ENCODE measurements around the gene DDX4.

DDX4 gene

GRCh38 chr5:55848783-55849182 lies 110.9 kb downstream of the DDX4 start:
- H3K27me3 ChIP-seq (ENCODE audit: insufficient read depth, insufficient read length), result no peaks in the 10 kb centered on the region
- no peak overlapping the region for H3K4me3 ChIP-seq (ENCODE audit: insufficient read length, low read depth)
- H3K4me1 ChIP-seq (ENCODE audit: insufficient read depth, insufficient read length), result no peaks in the 10 kb centered on the region
- no peak for TF ChIP-seq YY1 (IDR thresholded peaks at IDR 0.05; ENCODE audit: insufficient read depth, insufficient read length)
- no peak for DNase-seq (ENCODE audit: low read depth, low spot score)
- peaks cover 9% of the 10 kb centered on the region for H3K9me3 ChIP-seq (ENCODE audit: insufficient read depth, low read length)
- no peaks in the 10 kb centered on the region for H3K36me3 ChIP-seq (ENCODE audit: insufficient read depth, insufficient read length, low read length)
- H3K9ac ChIP-seq (ENCODE audit: insufficient read length, low read depth), result no peak overlapping the region

GRCh38 chr5:55850839-55851674 lies 113.2 kb downstream of the DDX4 start, which contains the start of gene IL31RA:
Gene IL31RA, plus strand, starts transcription at chr5:55851357. Its CDS starts 214 bp downstream, at chr5:55851571.
- Histone ChIP-seq H3K4me1 (ENCODE audit: insufficient read depth, insufficient read length) (no peaks in the 10 kb centered on the region), H3K9me3 (ENCODE audit: insufficient read depth, low read length) (no peaks in the 10 kb centered on the region), H3K9ac (ENCODE audit: insufficient read length, low read depth) (no peak within 1 kb of the TSS), H3K27me3 (ENCODE audit: insufficient read depth, insufficient read length) (no peaks in the 10 kb centered on the region), H3K36me3 (ENCODE audit: insufficient read depth, insufficient read length, low read length) (no peaks in the 10 kb centered on the region), H3K4me3 (ENCODE audit: insufficient read length, low read depth) (no peak within 1 kb of the TSS)
- no peak for TF ChIP-seq SUZ12 (IDR thresholded peaks at IDR 0.05; ENCODE audit: extremely low read depth, insufficient read depth, insufficient read length)
- TF ChIP-seq YY1 (IDR thresholded peaks at IDR 0.05; ENCODE audit: insufficient read depth, insufficient read length), result no peak
- TF ChIP-seq ZNF274 (IDR thresholded peaks at IDR 0.05; ENCODE audit: low read depth, low read length), result no peak
- no peak for DNase-seq (ENCODE audit: low read depth, low spot score)

GRCh38 chr5:55851675-55851979 lies 113.8 kb downstream of the DDX4 start:
- Histone ChIP-seq H3K36me3 (ENCODE audit: insufficient read depth, insufficient read length, low read length) (no peaks in the 10 kb centered on the region), H3K9ac (ENCODE audit: insufficient read length, low read depth) (no peak overlapping the region), H3K4me1 (ENCODE audit: insufficient read depth, insufficient read length) (no peaks in the 10 kb centered on the region), H3K4me3 (ENCODE audit: insufficient read length, low read depth) (no peak overlapping the region), H3K9me3 (ENCODE audit: insufficient read depth, low read length) (no peaks in the 10 kb centered on the region), H3K27me3 (ENCODE audit: insufficient read depth, insufficient read length) (no peaks in the 10 kb centered on the region)
- TF ChIP-seq SUZ12 (IDR thresholded peaks at IDR 0.05; ENCODE audit: extremely low read depth, insufficient read depth, insufficient read length) (no peak), YY1 (IDR thresholded peaks at IDR 0.05; ENCODE audit: insufficient read depth, insufficient read length) (no peak), ZNF274 (IDR thresholded peaks at IDR 0.05; ENCODE audit: low read depth, low read length) (no peak)
- no peak for DNase-seq (ENCODE audit: low read depth, low spot score)

GRCh38 chr5:55852503-55852902 lies 114.6 kb downstream of the DDX4 start:
- no peak for DNase-seq (ENCODE audit: low read depth, low spot score)
- Histone ChIP-seq H3K9ac (ENCODE audit: insufficient read length, low read depth) (no peak overlapping the region), H3K4me3 (ENCODE audit: insufficient read length, low read depth) (no peak overlapping the region), H3K9me3 (ENCODE audit: insufficient read depth, low read length) (no peaks in the 10 kb centered on the region), H3K36me3 (ENCODE audit: insufficient read depth, insufficient read length, low read length) (no peaks in the 10 kb centered on the region), H3K27me3 (ENCODE audit: insufficient read depth, insufficient read length) (no peaks in the 10 kb centered on the region), H3K4me1 (ENCODE audit: insufficient read depth, insufficient read length) (no peaks in the 10 kb centered on the region)
- TF ChIP-seq YY1 (IDR thresholded peaks at IDR 0.05; ENCODE audit: insufficient read depth, insufficient read length) (no peak), ZNF274 (IDR thresholded peaks at IDR 0.05; ENCODE audit: low read depth, low read length) (no peak), SUZ12 (IDR thresholded peaks at IDR 0.05; ENCODE audit: extremely low read depth, insufficient read depth, insufficient read length) (no peak)

GRCh38 chr5:55853041-55853670 lies 115.3 kb downstream of the DDX4 start:
- no peaks in the 10 kb centered on the region for H3K36me3 ChIP-seq (ENCODE audit: insufficient read depth, insufficient read length, low read length)
- no peak overlapping the region for H3K4me3 ChIP-seq (ENCODE audit: insufficient read length, low read depth)
- no peaks in the 10 kb centered on the region for H3K27me3 ChIP-seq (ENCODE audit: insufficient read depth, insufficient read length)
- no peak for DNase-seq (ENCODE audit: low read depth, low spot score)
- TF ChIP-seq SUZ12 (IDR thresholded peaks at IDR 0.05; ENCODE audit: extremely low read depth, insufficient read depth, insufficient read length), result no peak
- no peak for TF ChIP-seq ZNF274 (IDR thresholded peaks at IDR 0.05; ENCODE audit: low read depth, low read length)
- no peak for TF ChIP-seq YY1 (IDR thresholded peaks at IDR 0.05; ENCODE audit: insufficient read depth, insufficient read length)
- no peaks in the 10 kb centered on the region for H3K9me3 ChIP-seq (ENCODE audit: insufficient read depth, low read length)
- H3K9ac ChIP-seq (ENCODE audit: insufficient read length, low read depth), result no peak overlapping the region
- H3K4me1 ChIP-seq (ENCODE audit: insufficient read depth, insufficient read length), result no peaks in the 10 kb centered on the region

- no peaks in the 10 kb centered on the region for H3K9me3 ChIP-seq (ENCODE audit: insufficient read depth, low read length)
- H3K4me1 ChIP-seq (ENCODE audit: insufficient read depth, insufficient read length), result no peaks in the 10 kb centered on the region
- H3K9ac ChIP-seq (ENCODE audit: insufficient read length, low read depth), result no peak overlapping the region
- DNase-seq (ENCODE audit: low read depth, low spot score), result no peak
- no peak overlapping the region for H3K4me3 ChIP-seq (ENCODE audit: insufficient read length, low read depth)
- H3K27me3 ChIP-seq (ENCODE audit: insufficient read depth, insufficient read length), result no peaks in the 10 kb centered on the region
- TF ChIP-seq ZNF274 (IDR thresholded peaks at IDR 0.05; ENCODE audit: low read depth, low read length), result no peak
- no peak for TF ChIP-seq YY1 (IDR thresholded peaks at IDR 0.05; ENCODE audit: insufficient read depth, insufficient read length)
- TF ChIP-seq SUZ12 (IDR thresholded peaks at IDR 0.05; ENCODE audit: extremely low read depth, insufficient read depth, insufficient read length), result no peak
- no peaks in the 10 kb centered on the region for H3K36me3 ChIP-seq (ENCODE audit: insufficient read depth, insufficient read length, low read length)
Observed at GRCh38 chr5:55853818-55854217, 116.0 kb downstream of the DDX4 start.

GRCh38 chr5:55855509-55855908 lies 117.6 kb downstream of the DDX4 start:
- H3K36me3 ChIP-seq (ENCODE audit: insufficient read depth, insufficient read length, low read length), result no peaks in the 10 kb centered on the region
- H3K4me3 ChIP-seq (ENCODE audit: insufficient read length, low read depth), result no peak overlapping the region
- no peaks in the 10 kb centered on the region for H3K4me1 ChIP-seq (ENCODE audit: insufficient read depth, insufficient read length)
- H3K27me3 ChIP-seq (ENCODE audit: insufficient read depth, insufficient read length), result no peaks in the 10 kb centered on the region
- no peak overlapping the region for H3K9ac ChIP-seq (ENCODE audit: insufficient read length, low read depth)
- TF ChIP-seq YY1 (IDR thresholded peaks at IDR 0.05; ENCODE audit: insufficient read depth, insufficient read length) (no peak), ZNF274 (IDR thresholded peaks at IDR 0.05; ENCODE audit: low read depth, low read length) (no peak), SUZ12 (IDR thresholded peaks at IDR 0.05; ENCODE audit: extremely low read depth, insufficient read depth, insufficient read length) (no peak)
- no peaks in the 10 kb centered on the region for H3K9me3 ChIP-seq (ENCODE audit: insufficient read depth, low read length)
- no peak for DNase-seq (ENCODE audit: low read depth, low spot score)

Data from NT2/D1 (cell line).